ENCODE measurements around the gene FXYD5. TPM values are rescaled to one million over a fixed set of nuclear protein-coding genes. Genes with fewer than 3 reads are reported as not detected.

The FXYD5 gene
- total RNA-seq, 2 experiments from 2014 or later, result 587 to 615 TPM

DNA sequence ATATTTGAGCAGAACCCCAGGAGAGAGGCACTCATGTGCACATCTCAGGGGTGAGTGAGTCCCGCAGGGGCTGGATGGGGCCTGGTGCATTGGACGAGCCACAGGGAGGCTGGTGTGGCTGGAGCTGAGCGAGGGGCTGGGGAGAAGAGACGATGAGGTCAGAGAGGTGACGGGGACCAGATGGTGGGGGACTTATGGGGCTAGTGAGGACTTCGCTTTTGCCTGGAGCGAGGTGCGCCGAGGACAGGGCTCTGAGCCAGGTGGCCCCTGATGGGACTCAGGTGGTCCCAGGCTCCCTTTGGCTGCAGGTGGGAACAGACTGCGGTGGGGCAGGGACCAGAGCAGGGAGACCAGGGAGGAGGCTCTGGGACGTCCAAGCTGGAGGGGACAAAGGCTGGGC lies 45.8 kb upstream of the FXYD5 start:
- ChIA-PET POLR2A (no interaction called here), CTCF (no interaction called here)
- peaks cover 0 to 15% of the 10 kb centered on the region in 2 experiments for H3K9me3 ChIP-seq (ENCODE audit: control insufficient read depth in 1 of 2, insufficient read depth in 1 of 2, low read length in 2 of 2)
- H3K27me3 ChIP-seq (ENCODE audit: control insufficient read depth in 1 of 2, insufficient read depth in 2 of 2, low read length in 2 of 2), result peaks cover 0 to 2% of the 10 kb centered on the region in 2 experiments
- Mint-ChIP-seq H3K27me3 (no peaks in the 10 kb centered on the region), H3K4me3 (no peak overlapping the region), H3K9me3 (no peaks in the 10 kb centered on the region), H3K27ac (no peak overlapping the region), H3K36me3 (ENCODE audit: low read depth) (no peaks in the 10 kb centered on the region), H3K4me1 (ENCODE audit: low read depth) (no peaks in the 10 kb centered on the region)
- ATAC-seq (ENCODE audit: poor library complexity), result no peak
- TF ChIP-seq, protein P1, sequence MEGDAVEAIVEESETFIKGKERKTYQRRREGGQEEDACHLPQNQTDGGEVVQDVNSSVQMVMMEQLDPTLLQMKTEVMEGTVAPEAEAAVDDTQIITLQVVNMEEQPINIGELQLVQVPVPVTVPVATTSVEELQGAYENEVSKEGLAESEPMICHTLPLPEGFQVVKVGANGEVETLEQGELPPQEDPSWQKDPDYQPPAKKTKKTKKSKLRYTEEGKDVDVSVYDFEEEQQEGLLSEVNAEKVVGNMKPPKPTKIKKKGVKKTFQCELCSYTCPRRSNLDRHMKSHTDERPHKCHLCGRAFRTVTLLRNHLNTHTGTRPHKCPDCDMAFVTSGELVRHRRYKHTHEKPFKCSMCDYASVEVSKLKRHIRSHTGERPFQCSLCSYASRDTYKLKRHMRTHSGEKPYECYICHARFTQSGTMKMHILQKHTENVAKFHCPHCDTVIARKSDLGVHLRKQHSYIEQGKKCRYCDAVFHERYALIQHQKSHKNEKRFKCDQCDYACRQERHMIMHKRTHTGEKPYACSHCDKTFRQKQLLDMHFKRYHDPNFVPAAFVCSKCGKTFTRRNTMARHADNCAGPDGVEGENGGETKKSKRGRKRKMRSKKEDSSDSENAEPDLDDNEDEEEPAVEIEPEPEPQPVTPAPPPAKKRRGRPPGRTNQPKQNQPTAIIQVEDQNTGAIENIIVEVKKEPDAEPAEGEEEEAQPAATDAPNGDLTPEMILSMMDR (IDR thresholded peaks at IDR 0.05), result no peak
- no peaks in the 10 kb centered on the region for H3K4me1 ChIP-seq (ENCODE audit: insufficient read depth, low read length)
- intact Hi-C loops (cut with DNase I, micrococcal nuclease), result no loop called here
- no peak overlapping the region for H3K27ac ChIP-seq (ENCODE audit: low read depth in 1 of 2, low read length in 2 of 2)
- no peak for DNase-seq
- H3K36me3 ChIP-seq (ENCODE audit: insufficient read depth, low read length), result no peaks in the 10 kb centered on the region
- no peak overlapping the region for H3K4me3 ChIP-seq (ENCODE audit: low read length)

DNA sequence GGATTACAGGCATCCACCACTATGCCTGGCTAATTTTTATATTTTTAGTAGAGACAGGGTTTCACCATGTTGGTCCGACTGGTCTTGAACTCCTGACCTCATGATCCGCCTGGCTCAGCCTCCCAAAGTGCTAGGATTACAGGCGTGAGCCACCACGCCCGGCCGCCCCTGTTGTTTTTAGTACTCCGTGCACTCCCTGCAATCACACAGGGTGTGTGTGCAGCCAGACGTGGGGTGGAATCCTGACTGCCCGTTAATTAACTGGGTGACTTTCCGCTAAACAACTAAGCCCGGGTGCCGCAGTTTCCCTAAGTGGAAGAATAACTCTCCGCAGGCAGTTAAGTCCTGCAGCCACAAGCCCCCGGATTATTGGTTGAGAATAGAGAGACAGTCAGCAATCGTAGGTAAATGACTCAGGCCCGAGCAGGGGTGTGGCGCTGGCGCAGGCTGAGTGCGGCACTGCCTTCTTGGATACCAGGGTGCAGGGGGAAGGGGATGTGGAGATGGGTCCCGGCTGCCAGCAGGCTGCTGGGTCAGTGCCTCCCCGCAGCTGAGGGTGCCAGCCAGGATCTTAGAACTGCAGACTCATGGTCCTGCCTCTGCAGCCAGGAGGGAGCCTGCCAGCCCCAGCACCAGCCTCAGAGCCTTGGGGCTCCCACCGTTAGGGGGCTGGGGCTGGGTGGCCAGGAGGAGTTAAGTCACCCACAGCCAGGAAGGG lies 45.0 kb upstream of the FXYD5 start:
- Histone ChIP-seq H3K9me3 (ENCODE audit: control insufficient read depth in 1 of 2, insufficient read depth in 1 of 2, low read length in 2 of 2) (peaks cover 0 to 12% of the 10 kb centered on the region in 2 experiments), H3K4me3 (ENCODE audit: low read length) (no peak overlapping the region), H3K27ac (ENCODE audit: low read depth in 1 of 2, low read length in 2 of 2) (no peak overlapping the region), H3K36me3 (ENCODE audit: insufficient read depth, low read length) (no peaks in the 10 kb centered on the region), H3K27me3 (ENCODE audit: control insufficient read depth in 1 of 2, insufficient read depth in 2 of 2, low read length in 2 of 2) (peaks cover 0 to 2% of the 10 kb centered on the region in 2 experiments), H3K4me1 (ENCODE audit: insufficient read depth, low read length) (peaks cover 2% of the 10 kb centered on the region)
- H3K4me1 Mint-ChIP-seq (ENCODE audit: low read depth), result peaks cover 3% of the 10 kb centered on the region
- POLR2A ChIA-PET, result no interaction called here
- H3K4me3 Mint-ChIP-seq, result no peak overlapping the region
- intact Hi-C loops (cut with DNase I, micrococcal nuclease), result no loop called here
- TF ChIP-seq, protein P1 (IDR thresholded peaks at IDR 0.05), result no peak
- no peak overlapping the region for H3K27ac Mint-ChIP-seq
- no peaks in the 10 kb centered on the region for H3K27me3 Mint-ChIP-seq
- no peak for DNase-seq
- H3K36me3 Mint-ChIP-seq (ENCODE audit: low read depth), result no peaks in the 10 kb centered on the region
- ATAC-seq (ENCODE audit: poor library complexity), result no peak
- CTCF ChIA-PET, result no interaction called here
- no peaks in the 10 kb centered on the region for H3K9me3 Mint-ChIP-seq

DNA sequence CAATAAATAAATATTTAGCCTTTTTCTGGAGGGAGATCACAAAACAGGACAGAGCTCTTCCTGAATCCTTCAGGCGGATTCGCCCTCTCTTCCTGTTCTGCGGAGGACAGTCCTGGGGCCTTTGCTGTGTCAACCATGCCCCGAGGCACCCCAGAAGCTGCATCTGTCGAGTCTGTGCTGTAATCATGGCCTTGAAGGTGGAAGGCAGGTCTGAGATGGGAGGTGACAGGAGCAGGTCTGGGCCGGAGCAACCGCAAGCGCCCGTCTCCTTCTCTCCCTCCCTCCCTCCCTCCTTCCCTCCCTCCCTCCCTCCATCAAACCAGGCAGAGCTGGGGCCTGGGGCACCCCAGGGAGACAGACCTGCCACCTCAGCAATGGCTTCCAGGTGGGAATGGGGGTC lies 43.6 kb upstream of the FXYD5 start:
- Mint-ChIP-seq H3K27me3 (no peaks in the 10 kb centered on the region), H3K27ac (no peak overlapping the region), H3K4me3 (no peak overlapping the region), H3K36me3 (ENCODE audit: low read depth) (no peaks in the 10 kb centered on the region), H3K9me3 (no peaks in the 10 kb centered on the region), H3K4me1 (ENCODE audit: low read depth) (peaks cover 6% of the 10 kb centered on the region)
- no peaks in the 10 kb centered on the region for H3K36me3 ChIP-seq (ENCODE audit: insufficient read depth, low read length)
- POLR2A ChIA-PET, result no interaction called here
- DNase-seq, result no peak
- TF ChIP-seq, protein P1 (IDR thresholded peaks at IDR 0.05), result no peak
- H3K9me3 ChIP-seq (ENCODE audit: control insufficient read depth in 1 of 2, insufficient read depth in 1 of 2, low read length in 2 of 2), result peaks cover 0 to 4% of the 10 kb centered on the region in 2 experiments
- no peak for ATAC-seq (ENCODE audit: poor library complexity)
- CTCF ChIA-PET, result no interaction called here
- peaks cover 0 to 2% of the 10 kb centered on the region in 2 experiments for H3K27me3 ChIP-seq (ENCODE audit: control insufficient read depth in 1 of 2, insufficient read depth in 2 of 2, low read length in 2 of 2)
- H3K4me3 ChIP-seq (ENCODE audit: low read length), result no peak overlapping the region
- H3K27ac ChIP-seq (ENCODE audit: low read depth in 1 of 2, low read length in 2 of 2), result no peak overlapping the region
- peaks cover 8% of the 10 kb centered on the region for H3K4me1 ChIP-seq (ENCODE audit: insufficient read depth, low read length)
- intact Hi-C loops (cut with DNase I, micrococcal nuclease), result no loop called here

Data from CD4-positive, alpha-beta T cell (primary cell).